A673 (cell line): ENCODE results near the gene GAB2.

ENCODE experiments used
- EZH2 ChIP-seq: fragments of 200-600 bp; sonication (generic); IDR thresholded peaks from 2 replicates; pipeline ENCODE4 v1.6.1; 2017; ENCODE audit warnings: borderline replicate concordance, low read depth, mild to moderate bottlenecking, mixed read lengths, antibody characterized with exemption, low read length; ENCODE audit not compliant: poor library complexity, severe bottlenecking
- TF ChIP-seq, protein P1 (sequence below): fragments of 300-800, 200-600 bp; sonication (generic); conservative IDR thresholded peaks from 2 replicates; pipeline ENCODE4 v1.5.1; 2017; ENCODE audit warnings: low read depth, mild to moderate bottlenecking, antibody characterized with exemption, low read length, moderate library complexity, mixed read lengths

DNA sequence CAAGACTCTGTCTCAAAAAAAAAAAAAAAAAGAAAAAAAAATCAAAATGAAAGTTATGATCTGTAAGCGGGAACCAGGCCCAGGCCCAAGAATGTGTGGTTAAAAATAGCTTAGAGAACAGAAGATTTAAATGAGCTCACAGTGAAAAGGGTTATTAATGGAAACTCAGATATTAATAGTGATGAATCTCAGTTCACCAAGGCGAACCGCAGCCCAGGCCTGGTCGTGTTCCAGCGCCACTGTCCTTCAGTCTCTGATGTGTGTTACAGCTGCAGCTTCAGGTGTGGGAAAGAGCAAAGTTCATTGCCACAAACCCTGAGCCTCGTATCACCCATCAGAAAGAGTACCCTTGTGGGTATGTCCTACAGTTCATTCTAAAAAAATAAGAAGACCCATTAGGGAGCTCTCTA is 107.1 kb downstream of the GAB2 start:
- TF ChIP-seq EZH2: no peak
- TF ChIP-seq, protein P1, sequence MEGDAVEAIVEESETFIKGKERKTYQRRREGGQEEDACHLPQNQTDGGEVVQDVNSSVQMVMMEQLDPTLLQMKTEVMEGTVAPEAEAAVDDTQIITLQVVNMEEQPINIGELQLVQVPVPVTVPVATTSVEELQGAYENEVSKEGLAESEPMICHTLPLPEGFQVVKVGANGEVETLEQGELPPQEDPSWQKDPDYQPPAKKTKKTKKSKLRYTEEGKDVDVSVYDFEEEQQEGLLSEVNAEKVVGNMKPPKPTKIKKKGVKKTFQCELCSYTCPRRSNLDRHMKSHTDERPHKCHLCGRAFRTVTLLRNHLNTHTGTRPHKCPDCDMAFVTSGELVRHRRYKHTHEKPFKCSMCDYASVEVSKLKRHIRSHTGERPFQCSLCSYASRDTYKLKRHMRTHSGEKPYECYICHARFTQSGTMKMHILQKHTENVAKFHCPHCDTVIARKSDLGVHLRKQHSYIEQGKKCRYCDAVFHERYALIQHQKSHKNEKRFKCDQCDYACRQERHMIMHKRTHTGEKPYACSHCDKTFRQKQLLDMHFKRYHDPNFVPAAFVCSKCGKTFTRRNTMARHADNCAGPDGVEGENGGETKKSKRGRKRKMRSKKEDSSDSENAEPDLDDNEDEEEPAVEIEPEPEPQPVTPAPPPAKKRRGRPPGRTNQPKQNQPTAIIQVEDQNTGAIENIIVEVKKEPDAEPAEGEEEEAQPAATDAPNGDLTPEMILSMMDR: no peak
